ENCODE results near the gene SOX18.

DNA sequence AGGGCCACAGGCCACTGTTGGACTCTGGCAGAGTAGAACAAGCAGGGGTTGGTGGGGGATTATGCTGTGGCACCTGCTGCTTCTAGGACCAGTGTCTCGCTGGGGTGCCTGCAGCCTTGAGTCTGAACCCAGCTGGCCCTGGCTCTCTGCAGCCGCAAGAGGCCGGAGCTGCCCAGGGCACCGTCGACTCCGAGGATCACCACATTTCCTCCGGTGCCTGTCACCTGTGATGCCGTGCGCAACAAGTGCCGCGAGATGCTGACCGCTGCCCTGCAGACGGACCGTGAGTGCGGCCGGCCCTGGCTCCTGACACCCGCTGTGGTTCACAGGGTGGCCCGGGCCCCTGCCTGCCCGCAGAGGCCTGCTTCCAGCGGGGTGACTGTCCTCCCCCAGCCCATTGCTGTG, 19.8 kb upstream of the SOX18 start:
- TF ChIP-seq, protein P1, sequence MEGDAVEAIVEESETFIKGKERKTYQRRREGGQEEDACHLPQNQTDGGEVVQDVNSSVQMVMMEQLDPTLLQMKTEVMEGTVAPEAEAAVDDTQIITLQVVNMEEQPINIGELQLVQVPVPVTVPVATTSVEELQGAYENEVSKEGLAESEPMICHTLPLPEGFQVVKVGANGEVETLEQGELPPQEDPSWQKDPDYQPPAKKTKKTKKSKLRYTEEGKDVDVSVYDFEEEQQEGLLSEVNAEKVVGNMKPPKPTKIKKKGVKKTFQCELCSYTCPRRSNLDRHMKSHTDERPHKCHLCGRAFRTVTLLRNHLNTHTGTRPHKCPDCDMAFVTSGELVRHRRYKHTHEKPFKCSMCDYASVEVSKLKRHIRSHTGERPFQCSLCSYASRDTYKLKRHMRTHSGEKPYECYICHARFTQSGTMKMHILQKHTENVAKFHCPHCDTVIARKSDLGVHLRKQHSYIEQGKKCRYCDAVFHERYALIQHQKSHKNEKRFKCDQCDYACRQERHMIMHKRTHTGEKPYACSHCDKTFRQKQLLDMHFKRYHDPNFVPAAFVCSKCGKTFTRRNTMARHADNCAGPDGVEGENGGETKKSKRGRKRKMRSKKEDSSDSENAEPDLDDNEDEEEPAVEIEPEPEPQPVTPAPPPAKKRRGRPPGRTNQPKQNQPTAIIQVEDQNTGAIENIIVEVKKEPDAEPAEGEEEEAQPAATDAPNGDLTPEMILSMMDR (conservative IDR thresholded peaks at IDR 0.05; ENCODE audit: low read depth, low read length) = no peak
- no peak for TF ChIP-seq EZH2 (IDR thresholded peaks at IDR 0.05; ENCODE audit: borderline replicate concordance, low read depth, low read length, poor library complexity, severe bottlenecking)
